D721Med (cell line): ENCODE measurements around the gene CRYBG2.

Experiments used
- DNase-seq: peaks from one replicate; pipeline ENCODE4 v3.0.0; 2011; ENCODE audit warnings: low spot score; ENCODE audit not compliant: insufficient read length
- FAIRE-seq: peaks from 2 replicates; lab custom pipeline; 2011; peaks lifted over from hg19 to GRCh38; lab: Jason Lieb, UNC
- TF ChIP-seq, protein P1 (sequence below): IDR thresholded peaks from 2 replicates; pipeline ENCODE4 v1.5.1; 2012; ENCODE audit warnings: mild to moderate bottlenecking, control low read depth; ENCODE audit not compliant: insufficient read depth; ENCODE audit errors: missing control alignments

The CRYBG2 gene

DNA sequence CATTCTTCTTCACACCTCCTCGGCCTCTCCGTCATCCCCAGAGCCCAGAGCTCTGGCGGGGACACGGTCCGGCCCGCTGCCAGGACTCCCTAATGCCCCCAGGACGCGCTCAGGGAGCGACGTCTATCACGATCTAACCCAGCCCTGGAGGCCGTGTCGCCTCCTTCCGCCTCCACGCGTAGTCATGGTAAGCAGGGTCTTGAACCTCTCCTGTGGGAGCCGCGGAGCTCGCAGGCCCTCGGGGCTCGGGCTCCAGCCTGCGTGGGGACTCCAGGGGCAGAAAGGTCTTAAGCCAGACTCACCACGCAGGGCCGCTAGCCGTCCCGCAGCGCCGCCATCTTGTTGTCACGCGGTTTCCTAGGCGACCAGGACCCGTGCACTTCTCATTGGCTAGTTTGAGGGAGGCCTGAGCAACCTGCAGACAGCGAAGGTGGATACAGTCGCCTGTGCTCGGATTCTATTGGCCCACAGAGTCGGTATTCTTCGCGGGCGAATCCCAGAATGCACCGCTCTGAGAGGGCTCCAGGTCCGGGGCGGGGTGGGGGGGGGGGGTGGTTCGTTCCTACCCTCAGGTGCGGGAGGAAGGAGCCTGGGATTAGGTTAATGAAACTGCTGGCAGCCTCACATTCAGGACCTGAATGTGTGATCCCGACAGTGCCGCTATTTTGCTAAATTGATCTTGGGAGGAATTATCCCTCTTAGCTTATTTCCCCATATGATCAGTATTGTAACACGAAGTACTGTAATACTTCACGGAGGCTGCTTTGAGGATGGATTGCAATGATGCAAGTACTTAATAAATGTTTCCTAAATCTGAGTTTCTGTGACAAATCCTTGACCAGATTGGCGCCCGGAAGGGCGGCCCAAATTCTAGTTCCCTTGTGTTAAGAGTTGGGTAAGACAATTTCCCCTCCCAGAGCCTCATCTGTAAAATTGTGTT, 47.4 kb downstream of the CRYBG2 start, which contains the start of gene UBXN11:
UBXN11 (minus strand) TSS at position 347 of the 940 bp plus-strand sequence. CDS start 3,753 bp downstream, outside the sequence.
- TF ChIP-seq, protein P1, sequence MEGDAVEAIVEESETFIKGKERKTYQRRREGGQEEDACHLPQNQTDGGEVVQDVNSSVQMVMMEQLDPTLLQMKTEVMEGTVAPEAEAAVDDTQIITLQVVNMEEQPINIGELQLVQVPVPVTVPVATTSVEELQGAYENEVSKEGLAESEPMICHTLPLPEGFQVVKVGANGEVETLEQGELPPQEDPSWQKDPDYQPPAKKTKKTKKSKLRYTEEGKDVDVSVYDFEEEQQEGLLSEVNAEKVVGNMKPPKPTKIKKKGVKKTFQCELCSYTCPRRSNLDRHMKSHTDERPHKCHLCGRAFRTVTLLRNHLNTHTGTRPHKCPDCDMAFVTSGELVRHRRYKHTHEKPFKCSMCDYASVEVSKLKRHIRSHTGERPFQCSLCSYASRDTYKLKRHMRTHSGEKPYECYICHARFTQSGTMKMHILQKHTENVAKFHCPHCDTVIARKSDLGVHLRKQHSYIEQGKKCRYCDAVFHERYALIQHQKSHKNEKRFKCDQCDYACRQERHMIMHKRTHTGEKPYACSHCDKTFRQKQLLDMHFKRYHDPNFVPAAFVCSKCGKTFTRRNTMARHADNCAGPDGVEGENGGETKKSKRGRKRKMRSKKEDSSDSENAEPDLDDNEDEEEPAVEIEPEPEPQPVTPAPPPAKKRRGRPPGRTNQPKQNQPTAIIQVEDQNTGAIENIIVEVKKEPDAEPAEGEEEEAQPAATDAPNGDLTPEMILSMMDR: no peak
- FAIRE-seq: no peak
- peak; percentile 90 for DNase-seq

DNA sequence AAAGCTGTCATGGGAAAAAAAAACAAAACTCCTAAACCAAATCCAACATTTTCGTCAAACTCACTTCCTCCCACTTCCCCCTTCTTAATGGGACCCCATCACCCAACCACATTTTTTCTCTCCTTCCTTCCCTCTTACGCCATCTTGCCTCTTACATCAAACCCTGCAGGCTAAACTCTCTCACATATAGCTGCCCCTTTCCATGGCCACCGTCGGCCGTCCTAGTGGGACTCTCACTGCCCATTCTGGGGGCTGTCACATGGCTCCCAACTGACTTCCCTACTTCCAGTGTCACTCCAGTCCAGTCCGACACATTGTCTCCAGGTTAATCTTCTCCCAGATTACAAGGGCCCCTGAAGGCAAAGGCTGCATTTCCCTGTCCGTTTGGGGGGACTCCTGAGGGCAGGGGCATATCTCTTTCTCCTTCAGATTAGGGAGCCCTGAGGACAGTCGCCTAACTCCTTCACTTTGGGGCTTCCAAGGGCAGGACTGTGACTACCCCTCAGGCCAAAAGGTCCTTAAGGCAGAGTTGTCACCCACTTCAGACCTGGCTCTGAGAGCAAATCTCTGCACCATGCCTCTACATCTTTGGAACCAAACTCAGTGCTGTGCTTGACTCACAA, 48.2 kb downstream of the CRYBG2 start:
- no peak for FAIRE-seq
- TF ChIP-seq, protein P1: no peak
- no peak for DNase-seq

DNA sequence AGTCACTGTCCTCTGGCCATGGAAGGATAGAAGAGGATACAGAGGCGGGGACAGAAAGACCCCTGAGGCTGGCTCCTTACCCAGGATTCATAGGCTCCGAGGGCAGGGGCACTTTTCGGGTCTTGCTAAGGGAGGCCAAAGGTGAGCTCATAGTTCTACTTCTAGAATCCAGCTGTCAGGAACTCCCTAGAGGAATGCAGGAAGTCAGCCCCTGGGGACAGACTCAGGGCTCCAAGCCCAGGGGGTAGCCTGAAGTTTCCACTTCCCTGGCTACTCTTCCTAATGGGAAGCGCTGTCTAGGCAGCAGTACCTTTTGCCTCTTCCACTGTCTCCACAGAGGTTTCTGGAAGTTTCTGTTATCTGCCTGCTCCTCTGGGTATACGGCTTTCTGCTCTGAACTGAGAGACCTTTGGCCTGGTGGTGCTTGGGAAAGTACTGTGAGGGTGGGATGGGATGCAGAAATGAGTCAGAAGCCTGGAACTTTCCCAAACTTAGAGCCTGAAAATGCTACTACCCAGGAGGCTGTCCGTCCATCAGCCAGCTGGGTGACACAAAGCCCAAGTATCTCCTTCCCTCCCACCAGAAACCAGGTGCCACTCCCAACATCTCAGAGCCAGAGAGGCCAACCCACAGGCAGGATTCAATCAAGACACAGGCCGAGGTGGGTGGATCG, 51.1 kb downstream of the CRYBG2 start:
- DNase-seq (no peak), FAIRE-seq (no peak)
- TF ChIP-seq, protein P1: no peak

DNA sequence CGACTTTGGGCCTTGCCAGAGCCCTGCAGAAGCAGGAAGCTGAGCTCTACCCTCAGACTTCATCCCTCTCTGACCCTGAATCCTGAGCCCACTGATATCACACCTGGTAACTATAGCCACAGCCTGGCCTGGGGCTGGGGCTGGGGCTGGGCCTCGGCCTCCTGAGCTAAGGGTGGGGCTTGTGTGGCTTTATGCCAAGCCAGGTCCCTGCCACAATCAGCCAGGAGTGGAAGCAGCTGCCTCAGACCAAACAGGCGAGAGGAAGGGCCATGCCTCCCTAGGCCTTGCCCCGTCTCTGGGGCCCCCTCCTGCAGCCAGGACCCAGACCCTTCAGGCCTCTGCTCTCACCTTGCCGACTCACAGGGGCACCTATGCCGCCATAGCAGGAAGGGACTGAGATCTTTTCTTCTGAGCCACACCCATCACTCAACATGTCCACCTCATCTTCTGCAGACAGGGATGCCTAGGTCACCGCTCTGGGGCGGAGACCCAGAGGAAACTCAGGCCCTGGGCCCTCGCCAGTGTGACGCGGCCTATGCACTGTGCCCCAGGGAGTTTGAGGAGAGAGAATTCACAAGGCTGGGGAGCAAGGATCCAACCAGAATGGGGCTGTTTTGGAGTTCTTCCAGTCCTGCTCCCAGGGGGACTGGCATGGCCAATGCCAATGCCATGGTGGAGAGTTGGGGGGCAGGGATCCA, 53.2 kb downstream of the CRYBG2 start:
- TF ChIP-seq, protein P1: no peak
- FAIRE-seq: no peak
- no peak for DNase-seq

DNA sequence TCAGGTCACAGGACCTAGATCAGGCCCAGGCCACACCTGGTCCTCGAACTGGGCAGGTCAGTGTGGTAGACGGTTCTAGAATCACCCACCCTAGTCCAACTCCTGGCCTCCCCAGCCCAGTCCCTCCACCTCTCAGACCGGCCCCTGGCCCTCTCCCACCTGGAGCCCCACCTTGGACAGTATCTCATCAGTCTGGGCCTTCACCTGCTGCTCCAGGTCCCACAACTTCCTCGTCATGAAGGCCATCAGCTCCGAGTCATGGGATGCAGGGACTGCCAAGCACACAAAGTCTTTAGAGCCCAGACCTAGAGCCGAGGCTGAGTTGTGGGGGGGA, 56.2 kb downstream of the CRYBG2 start:
- DNase-seq: no peak
- no peak for FAIRE-seq
- TF ChIP-seq, protein P1: no peak

DNA sequence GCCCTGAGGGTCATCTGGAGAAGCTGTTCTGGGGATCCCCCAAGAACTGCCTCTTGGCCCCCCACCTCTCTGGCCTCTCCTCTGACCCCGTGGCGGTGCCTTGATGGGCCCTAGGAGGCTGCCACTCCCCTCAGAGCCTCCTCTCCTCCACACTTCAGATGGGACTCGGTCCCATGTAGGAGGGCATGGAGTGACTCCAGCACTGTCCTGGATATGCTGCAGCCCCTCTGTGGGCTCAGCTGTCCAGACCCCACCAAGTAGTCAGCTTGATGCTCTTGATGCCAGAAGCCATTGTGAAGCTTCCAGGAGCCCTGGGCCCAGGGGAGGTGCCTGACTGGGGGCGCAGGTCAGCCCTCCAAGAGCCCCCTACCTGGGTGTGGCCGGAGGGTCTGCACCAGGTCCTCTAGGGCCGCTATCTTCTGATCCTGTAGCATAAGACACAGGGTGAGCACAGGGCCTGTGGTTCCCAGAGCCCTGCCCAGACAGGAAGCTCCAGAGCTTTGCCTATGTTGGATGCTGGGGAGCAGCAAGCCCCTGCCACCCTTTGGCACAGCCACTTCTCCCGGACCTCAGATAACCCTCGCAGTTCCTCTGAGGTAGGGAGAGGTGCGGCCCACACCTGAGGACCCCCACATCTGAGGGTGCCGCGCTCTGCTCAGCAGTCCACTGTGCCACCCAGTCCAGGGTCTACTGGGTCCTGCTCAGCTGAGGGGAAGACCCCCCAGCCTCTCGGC, 56.7 kb downstream of the CRYBG2 start:
- TF ChIP-seq, protein P1: no peak
- DNase-seq: no peak
- no peak for FAIRE-seq
